ENCODE measurements around the gene TEAD4.

DNA sequence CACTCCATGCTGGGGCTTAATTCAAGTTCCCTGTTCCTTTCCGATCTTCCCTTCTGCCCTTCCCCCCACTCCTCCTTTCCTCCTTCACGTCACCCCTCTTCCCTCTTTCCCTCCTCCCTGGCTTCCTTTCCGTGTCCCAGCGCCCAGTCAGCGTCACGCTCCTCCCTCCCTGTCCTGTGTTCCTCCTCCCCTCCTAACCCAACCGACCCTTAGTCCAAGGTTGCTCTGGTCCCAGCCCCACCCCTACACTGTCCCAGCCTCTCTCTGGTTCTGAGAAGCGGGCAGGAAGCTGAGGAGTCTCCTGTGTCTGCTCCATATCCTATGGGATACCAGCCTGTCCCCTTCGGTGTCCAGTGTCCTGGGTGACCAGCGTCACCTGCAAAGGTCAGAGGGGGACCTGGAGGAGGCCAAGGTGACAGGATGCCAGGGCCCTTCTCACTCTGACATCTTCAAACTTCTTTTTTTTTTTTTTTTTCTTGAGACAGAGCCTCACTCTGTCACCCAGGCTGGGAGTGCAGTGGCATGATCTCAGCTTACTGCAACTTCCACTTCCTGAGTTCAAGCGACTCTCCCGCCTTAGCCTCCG, 61.7 kb downstream of the TEAD4 start:
- TF ChIP-seq, protein P1, sequence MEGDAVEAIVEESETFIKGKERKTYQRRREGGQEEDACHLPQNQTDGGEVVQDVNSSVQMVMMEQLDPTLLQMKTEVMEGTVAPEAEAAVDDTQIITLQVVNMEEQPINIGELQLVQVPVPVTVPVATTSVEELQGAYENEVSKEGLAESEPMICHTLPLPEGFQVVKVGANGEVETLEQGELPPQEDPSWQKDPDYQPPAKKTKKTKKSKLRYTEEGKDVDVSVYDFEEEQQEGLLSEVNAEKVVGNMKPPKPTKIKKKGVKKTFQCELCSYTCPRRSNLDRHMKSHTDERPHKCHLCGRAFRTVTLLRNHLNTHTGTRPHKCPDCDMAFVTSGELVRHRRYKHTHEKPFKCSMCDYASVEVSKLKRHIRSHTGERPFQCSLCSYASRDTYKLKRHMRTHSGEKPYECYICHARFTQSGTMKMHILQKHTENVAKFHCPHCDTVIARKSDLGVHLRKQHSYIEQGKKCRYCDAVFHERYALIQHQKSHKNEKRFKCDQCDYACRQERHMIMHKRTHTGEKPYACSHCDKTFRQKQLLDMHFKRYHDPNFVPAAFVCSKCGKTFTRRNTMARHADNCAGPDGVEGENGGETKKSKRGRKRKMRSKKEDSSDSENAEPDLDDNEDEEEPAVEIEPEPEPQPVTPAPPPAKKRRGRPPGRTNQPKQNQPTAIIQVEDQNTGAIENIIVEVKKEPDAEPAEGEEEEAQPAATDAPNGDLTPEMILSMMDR (IDR thresholded peaks at IDR 0.05; ENCODE audit: low read depth, low read length, missing input control): no peak
- no peak for TF ChIP-seq RXRA (IDR thresholded peaks at IDR 0.05)
- no peak for TF ChIP-seq YY1 (IDR thresholded peaks at IDR 0.05)
- TF ChIP-seq EGR1 (IDR thresholded peaks at IDR 0.05; ENCODE audit: low read depth in 2 of 2): no peak
- no peak for TF ChIP-seq TAF1 (conservative IDR thresholded peaks at IDR 0.05)
- TF ChIP-seq, protein P2, sequence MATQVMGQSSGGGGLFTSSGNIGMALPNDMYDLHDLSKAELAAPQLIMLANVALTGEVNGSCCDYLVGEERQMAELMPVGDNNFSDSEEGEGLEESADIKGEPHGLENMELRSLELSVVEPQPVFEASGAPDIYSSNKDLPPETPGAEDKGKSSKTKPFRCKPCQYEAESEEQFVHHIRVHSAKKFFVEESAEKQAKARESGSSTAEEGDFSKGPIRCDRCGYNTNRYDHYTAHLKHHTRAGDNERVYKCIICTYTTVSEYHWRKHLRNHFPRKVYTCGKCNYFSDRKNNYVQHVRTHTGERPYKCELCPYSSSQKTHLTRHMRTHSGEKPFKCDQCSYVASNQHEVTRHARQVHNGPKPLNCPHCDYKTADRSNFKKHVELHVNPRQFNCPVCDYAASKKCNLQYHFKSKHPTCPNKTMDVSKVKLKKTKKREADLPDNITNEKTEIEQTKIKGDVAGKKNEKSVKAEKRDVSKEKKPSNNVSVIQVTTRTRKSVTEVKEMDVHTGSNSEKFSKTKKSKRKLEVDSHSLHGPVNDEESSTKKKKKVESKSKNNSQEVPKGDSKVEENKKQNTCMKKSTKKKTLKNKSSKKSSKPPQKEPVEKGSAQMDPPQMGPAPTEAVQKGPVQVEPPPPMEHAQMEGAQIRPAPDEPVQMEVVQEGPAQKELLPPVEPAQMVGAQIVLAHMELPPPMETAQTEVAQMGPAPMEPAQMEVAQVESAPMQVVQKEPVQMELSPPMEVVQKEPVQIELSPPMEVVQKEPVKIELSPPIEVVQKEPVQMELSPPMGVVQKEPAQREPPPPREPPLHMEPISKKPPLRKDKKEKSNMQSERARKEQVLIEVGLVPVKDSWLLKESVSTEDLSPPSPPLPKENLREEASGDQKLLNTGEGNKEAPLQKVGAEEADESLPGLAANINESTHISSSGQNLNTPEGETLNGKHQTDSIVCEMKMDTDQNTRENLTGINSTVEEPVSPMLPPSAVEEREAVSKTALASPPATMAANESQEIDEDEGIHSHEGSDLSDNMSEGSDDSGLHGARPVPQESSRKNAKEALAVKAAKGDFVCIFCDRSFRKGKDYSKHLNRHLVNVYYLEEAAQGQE (IDR thresholded peaks at IDR 0.05): no peak
- TF ChIP-seq RAD21 (IDR thresholded peaks at IDR 0.05): no peak
- no peak for TF ChIP-seq HNF4G (IDR thresholded peaks at IDR 0.05)

All from liver (tissue), 3 donors.